ENCODE measurements around the gene OS9.

OS9 gene

DNA sequence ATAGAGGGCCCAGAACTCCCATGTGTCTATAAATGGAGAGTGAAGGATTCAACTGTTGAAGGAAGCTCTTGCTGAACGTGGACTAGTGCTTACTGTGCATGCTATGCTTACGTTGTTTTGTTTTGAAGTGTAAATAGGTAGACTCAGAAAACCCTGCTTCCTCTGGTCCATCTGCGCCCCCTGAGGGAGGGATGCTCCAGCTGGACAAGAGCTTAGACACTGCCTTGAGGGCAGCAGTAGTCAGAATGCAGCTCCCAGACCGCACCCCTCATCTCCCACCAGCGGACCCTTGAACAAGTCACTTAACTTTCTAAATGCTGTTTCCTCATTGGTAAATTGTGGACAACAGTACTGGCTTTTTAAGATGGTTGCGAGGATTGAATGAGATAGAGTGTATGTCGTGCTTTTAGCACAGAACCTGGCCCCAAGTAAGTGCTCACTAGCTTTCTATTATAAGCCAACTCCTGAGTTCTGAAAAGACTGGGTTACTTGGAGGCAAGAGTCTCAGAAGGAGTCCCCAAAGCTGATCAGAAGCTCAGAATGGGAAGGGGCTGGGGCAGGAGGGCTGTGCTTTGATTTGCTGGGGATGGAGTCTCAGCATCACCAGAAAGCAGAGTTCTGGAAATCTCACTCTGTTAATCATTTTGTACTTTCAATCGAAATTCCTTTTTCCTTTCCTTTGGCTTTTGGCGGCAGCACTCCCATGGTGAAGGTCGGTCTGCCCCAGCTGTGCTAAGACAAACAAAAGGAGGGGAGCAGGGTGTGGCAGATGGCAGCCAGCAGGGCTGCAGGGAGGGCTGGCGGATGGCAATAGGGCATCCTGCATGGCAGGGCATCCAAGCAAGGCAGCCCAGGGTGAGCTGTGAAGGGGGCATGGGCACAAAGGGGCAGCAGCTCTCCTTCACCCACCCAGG lies 29.0 kb downstream of the OS9 start:
- DNase-seq, result no peak

DNA sequence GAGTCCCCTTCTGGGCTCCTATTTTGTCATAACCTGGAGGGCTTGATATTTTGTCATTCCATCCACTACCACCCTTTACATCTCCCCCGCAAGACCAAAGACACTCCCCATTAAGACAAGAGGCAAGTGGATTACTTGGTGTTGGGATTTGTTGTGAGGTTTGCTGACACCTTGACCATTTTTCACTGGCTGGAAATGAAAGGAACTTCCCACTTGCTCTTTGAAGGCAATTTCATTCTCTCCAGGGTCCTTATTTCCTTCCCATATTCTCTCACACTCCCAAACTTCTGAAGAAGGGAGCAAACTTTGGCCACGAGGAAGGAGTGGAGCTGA lies 29.7 kb downstream of the OS9 start:
- no peak for DNase-seq

DNA sequence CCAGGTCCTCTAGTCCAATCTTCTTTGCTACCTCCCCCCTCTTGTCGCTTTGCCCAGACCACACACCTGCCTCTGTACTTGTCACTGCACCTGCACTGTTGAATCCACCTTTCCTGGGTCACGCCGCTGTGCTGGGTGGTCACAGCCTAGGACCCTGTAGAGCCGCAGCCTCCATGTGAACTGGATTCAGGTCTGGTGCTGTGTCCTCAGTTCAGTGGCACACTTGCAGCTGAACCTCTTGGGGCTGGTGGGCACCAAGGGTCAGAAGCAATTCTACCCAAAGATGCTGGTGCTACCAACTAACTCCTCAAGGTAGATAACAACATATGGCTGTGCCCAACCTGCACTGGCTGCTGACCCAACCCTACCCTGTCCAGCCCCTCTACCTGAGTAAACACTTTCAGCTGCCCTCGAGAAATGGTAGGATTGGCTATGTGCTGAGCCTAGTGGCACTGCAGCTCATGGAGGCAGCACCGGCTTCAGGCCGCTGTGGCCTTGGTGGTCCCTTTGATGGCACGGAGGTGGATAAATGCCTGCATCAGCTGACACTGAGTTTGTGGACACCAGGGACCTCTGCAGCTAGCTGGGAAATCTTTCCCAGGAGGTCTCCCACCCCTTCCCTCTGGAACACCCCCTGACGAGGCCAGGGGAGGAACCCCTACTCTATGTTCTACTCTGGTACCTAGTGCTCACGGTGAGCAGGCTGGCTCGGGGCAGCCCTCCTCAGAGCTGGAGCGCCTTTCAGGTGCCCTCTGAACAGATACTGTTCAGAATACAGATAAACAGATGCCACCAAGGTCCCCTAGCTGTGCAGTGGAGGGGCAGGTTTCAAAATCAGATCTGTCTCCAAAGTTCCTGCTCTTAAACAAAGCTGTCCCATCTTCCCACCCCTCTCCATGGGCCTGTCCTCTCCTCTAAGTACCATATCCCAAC lies 30.3 kb downstream of the OS9 start:
- DNase-seq, result no peak

DNA sequence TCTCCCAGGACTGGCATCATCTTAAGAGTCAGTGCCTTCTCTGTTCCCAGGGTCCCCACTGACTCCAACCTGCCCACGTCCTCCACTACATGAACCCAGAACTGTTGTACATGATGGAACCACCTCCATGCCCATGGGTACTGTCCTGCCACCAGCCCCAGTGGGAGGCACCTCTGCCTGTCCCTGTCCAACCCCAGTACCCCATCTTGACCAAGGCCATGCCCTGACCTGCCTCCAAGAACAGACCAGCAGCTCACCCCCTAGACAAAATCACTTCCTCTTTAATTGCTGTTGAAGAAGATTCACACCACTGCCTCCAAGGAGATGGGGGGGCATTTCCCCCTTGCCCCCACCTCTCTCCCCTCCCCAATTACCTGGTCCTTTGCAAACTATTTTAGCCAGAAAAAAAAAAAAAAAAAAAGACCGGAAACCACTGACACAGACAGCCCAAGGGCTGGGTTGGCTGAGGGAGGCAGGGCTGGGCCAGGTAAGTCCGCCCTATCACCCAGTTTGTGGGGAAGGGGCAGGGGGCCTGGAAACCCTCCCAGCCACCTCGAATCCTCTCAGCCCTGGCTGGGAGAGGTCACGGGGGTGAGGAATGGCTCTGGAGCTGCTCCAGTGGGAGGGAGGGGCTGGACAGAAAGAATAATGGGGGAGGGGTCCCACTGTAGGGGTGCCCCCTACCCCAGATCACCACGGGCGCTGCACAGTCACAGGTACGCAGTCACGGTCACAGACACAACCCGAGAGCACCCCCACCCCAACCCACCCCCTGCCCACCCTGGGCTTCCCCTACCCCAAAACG lies 31.2 kb downstream of the OS9 start:
- DNase-seq, result no peak

DNA sequence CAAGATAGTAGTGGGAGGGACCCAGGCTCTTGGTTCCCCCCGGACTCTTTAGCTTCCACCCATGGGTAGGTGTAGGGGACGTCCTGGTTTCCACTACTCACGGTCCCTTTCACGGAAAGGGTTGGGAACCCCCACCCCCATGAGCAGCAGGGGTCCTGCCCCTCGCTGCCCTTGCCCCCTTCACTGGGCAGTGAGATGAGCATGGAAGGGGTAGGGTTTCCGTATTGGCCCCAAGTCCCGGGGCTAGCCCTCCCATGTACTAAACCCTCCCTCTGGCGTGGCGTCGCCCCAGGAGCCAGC lies 31.9 kb downstream of the OS9 start:
- DNase-seq, result no peak

DNA sequence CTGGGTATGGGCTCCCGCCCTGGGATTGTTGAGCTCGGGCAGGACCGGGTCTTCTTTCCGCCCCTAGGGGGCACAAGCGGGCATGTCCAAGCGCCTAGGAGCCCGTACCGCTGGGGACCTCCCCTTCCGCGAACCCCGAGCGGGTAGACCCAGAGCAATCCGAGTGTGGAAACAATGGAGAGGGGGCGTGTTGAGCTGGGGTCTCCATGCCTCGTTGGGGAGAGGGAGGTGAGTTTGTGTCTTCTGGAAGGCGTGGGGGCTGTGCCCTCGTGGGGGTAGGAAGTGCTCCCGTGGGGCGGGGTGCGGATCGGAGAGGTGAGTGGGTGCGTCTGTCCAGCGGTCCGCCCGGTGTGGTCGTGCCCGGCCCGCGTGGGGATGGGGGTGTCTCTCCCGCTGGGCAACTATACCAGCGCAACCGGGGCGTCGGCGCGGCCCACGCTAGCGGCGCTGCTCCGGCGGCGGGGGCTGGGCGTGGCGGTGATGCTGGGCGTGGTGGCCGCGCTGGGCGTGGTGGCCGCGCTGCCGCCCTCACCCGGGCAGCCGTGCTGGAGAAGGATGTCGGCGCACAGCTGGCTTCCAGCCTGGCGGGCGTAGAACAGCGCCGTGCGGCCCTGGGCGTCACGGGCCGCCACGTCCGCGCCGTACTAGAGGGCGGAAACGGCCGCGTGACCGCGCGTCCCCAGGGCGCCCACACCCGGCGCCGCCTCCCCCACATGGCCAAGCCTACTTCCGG lies 32.4 kb downstream of the OS9 start:
- peak; percentile 91 for DNase-seq

DNA sequence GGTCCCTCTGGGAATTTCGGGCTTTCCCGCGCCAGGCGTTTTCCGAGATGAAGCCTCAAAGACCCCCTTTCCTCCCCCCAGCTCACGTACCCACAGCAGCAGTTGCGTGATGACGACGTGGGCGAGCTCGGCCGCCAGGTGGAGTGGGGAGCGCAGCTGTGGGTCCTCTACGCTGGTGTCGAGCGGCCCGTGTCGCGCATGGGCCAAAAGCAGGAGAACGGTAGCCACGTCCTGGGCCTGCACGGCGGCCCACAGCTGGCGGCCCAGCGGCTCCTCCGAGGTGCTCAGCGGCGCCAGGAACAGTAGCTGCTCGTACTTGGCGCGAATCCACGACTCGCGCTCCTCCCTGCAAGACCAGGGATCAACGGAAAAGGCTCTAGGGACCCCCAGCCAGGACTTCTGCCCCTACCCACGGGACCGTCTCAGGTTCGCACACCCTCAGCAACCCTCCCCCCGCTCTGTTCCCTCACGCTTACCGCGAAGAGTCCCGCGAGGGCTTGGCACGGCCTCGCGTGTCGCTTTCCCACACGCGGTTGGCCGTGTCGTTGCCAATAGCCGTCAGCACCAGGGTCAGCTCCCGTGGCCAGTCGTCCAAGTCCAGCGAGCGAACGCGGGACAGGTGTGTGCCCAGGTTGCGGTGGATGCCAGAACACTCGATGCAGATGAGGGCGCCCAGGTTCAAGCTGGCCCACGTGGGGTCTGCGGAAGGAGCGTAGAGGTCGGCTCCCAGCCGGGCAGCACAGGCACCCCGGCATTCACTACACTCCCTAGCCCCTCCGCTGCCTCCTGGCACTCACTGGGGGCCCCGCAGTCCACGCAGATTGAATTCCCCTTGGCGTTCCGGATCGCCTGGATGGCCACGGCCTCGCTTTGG lies 33.2 kb downstream of the OS9 start:
- no peak for DNase-seq

DNA sequence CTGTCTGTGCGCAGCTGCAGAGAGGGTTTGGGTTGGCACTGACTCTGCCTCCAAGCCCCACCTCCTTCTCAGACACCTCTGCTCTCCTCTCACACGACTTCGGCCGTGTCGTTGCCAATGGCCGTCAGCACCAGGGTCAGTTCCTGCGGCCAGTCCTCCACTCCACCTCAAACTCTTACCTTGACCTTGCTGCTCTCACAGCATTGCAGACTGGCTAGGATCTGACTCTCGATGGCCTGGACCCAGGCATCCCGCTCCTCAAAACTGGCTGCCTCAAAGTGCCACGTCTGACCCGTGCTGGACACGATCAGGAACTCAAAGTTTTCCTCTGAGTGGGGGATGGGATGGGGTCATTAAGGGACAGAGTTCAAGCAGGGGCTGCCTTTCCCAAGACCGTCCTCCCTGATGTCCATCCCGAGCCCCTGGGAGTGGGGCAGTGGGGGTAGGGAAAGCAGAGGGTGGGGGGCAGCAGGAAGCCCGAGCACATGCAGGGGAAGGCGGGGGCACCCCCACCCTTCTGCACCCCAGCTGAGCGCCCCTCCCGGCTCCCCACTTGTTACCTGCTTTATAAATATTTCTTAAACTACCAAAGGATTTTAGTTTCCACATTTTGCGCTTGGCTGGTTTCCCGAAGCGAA lies 33.9 kb downstream of the OS9 start:
- no peak for DNase-seq

DNA sequence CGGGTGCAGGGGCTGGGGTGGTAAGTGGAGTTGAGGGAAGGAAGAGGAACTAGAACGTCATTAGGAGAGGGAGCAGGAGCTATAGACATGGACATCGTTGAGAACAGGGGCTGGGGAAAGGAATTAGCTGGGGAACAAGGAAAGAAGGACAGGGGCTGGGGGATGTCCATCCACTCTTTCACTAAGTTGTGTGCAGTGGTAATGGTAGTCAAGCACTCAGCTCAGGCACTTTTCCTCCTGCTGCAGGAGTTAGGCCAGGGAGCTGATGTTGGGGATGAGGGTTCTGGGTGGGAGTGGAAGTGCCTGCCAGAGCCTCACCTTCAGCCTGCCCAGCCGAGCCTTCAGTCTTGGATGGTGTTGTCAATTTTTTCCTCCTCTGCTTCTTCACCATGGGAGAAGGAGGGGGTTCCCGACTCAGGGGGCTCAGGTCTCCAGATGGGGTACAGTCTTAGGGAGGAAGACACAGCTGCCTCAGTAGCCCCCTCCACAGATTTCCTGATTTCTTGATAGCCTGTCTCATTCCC lies 35.5 kb downstream of the OS9 start:
- no peak for DNase-seq

DNA sequence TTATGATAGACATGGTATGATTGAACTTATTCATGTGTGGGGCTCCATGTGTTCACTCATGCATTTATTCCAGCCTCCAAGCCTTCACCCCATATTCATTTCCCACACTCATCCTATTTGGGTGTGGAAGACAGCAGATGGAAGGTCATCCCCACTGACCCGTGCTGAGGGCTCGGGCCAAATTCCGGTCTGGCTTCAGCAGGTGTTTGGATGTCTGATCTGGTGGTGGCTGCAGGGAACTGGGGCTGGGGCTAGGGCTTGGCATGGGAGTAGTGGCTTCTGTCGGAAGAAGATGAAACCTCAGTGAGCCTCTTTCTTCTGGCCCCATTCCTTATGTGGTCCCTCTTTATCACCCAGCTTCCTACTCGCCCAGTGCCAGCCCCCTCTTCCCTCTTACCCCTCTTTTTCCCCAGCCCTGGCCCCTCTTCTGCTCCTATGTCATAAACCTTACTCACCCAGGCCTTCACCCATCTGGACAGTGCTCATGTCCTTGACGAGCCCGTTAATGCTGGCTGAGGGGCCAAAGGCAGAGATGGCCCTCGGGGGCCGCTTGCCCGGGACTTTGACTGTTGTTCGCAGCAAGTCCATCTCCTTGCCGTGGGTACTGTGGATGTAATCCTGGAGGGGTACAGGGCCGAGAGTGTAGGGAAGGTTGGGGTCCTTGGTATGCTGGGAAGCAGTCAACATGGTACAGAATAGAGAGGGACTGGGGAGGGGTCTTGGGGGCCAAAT lies 36.6 kb downstream of the OS9 start:
- no peak for DNase-seq

DNA sequence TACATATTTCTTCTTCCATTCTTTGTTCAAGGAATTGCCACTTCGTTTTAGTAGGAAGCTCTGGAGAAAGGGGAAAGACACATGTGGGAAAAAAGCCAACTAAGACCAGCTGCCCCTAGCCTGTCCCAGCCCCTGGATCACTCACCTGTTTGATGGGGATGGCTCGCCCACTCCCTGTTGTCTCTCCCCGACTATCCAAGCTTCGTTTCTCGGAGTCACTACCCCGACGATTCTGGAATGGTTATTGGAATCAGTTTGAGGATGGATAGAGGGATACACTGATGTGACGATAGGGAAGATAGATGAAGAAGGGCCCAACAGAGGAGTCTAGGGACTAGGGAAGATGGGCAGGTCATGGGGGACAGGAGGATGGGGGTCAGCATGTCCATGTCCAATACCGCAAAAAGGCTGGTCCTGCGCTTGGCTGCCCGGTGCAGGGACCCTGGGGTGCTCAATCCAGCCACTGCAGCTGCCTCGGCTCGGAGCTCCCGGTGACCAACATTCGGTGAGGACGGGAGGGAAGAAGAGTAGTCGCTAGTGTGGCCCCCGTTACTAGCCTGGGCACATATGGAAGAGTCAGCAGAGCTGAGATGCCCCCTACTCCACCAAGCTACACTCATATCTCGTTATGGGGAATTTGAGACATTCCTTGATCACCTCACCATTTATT lies 37.6 kb downstream of the OS9 start:
- no peak for DNase-seq

DNA sequence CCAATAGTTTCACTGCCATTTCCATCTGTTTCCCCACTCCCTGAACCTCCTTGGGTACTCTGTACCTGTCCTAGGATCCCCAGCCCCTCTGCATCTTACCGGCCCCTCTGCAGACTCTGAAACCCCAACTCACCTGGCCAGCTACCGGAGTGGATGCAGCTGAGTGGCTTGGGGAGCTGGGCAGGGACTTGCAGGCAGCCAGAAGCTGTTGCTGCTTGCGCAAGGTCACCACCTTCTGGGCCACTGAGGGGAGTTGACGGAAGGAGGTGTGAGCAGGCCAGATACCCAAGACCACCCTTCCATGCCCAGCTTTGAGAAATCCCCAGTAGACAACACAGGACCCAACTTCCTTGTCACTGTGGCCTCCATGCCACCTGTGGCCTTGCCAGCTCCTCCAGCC lies 38.3 kb downstream of the OS9 start:
- DNase-seq, result no peak

DNA sequence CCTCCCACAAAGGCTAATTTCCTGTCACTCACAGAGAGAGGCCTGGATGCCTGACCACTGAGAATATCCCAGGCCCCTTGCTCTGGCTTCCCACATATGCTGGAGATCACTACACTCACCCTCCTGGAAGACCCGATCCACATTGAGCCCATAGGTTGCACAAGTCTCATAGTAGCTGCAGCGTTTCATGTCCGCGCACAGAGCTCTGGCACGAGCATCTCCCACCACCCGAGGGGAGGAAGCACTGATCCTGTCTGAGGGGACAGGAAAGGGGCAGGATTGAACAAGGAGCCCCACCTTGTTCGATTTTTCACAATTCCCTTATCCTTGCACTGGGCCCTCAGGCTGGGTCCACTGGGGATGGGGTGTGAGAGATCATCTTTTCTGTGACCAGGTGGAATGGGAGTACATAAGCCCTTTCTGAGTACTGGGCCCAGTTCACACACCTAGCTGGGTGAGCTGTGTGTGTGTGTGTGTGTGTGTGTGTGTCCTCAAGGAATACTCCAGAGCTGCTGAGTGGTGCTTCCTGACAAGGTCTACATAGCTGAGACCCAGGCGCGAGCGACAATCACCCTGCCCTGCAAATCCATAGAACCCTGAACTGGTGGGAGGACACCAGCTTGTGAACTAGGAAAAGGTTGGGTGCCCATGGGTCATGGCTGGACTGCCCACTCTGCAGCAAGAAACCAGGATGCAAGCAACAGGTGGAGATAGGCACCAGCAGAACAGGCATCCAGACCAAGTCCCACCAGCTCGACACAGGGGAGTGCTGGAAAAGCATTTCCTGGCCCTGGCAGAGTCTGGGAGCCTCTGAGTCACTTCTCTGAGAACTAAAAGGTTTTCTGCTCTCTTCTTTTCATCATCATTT lies 39.0 kb downstream of the OS9 start:
- no peak for DNase-seq

DNA sequence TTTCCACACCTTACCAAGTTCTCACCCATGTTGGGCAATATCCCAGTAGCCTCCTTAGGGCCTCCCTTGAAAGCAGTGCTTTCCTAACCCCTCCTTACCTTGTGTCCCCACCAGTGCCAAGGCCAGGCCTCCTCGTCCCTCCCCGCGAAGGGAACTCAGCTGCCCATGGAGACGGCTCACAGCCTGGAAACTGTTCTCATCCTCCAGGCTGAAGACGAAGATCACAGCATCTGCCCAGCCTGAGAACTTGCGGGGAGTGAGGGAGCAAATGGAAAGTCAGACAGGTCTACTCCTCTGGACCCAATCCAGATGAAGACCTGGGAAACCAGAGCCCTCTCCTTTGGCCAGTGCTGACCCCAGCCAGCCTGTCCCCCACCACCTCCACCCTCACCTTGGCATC lies 40.0 kb downstream of the OS9 start:
- DNase-seq, result no peak

DNA sequence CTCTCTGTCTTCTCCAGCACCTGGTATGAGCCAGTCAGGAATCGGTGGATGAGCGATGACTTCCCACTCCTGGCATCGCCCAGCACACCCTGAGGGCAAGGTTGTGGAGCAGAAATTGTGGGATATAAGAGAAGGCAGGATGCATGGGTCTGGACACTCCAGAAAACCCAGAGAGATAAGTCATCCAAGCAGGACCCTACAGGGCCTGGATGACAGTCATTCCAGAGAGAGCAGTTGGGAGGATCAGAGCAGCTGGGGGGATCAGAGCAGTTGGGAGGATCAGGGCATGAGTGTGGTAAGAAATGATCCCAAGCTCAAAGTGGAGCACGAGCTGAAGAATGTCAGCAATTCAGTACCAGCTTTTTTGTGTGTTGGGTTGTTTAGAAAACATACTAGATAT lies 40.7 kb downstream of the OS9 start:
- DNase-seq, result peak; percentile 66

DNA sequence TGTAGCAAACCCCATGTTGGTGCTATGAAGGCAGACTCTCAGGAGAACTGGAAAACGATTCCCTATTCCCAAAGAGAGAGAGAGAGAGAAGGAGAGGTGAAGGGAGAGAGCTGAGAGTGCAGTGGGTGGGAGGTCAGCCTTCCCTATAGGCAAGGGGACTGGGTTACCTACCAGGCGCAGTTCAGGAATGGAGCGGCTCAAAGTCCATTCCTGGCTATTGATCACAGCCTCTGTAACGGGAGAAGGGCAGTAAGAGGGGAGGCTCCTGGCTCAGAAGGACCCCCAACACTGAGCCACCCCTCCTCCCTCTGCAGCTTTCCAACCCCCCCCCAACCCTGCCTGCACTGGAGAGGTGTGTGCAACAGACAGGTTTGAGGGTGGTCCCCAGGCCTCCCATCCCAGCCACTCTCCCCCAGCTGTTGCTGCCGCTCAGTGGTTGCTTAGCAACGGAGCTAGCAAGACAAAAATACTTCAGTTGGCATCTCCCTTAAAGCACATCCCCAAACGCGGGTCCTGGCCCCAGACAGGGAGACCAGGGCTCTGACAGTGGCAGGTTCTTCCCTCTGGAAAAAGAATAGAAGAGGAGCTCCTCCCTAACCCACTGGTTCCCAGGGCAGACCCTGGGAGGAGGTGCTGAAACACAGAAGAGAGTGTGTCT lies 41.4 kb downstream of the OS9 start:
- no peak for DNase-seq

DNA sequence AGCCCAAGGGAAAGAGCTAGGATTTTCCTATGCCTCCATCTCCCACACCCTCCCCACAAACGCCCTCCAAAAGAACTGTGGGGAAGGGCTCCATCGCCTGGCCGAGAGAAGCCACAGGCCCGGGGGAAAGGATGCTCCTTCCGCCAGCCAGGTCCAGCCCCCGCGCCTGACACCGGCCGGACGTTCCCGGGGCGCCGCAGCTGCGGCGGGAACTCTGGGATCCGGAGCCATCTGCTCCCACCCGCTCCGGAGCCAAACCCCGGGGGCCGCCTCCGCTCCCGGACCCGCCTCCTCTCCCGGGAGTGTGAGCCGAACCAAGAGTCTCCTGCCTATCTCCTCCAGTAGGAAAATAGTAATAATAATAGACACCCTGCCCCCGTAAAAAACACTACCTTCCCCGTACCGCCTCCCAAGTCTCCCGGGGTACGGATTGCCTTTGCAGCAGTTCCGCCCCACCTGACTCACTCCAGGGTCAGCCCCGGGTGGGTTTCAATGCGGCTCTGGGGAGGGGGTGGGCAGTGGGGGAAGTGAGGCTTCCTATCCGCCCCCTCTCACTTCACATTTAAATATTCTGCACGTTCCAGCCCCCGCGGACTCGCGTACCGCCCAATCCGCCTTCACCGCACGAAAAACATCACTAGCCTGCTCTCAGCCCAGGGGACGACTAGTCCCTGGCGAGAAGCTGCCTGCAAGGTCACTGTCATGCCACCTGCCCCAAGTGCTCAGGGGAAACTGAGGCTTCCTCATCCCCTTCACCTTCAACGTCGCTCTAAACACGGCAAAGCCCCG lies 42.2 kb downstream of the OS9 start:
- DNase-seq, result peak; percentile 65

Data from EL (cell line).